HG03342 (cell line): ENCODE results near the gene PQBP1.

ENCODE experiments used
- ATAC-seq: cut with Tn5 transposase; IDR thresholded peaks from one replicate; pipeline ENCODE4 v1.9.1; 2021; ENCODE audit warnings: mild to moderate bottlenecking, moderate library complexity; ENCODE audit not compliant: unreplicated experiment

PQBP1 gene

GRCh38 chrX:48919947-48920717, 22.4 kb downstream of the PQBP1 start:
- ATAC-seq: no peak

GRCh38 chrX:48920718-48921104, 23.0 kb downstream of the PQBP1 start:
- ATAC-seq: no peak

GRCh38 chrX:48923771-48924170, 26.0 kb downstream of the PQBP1 start:
- no peak for ATAC-seq

GRCh38 chrX:48924270-48924669, 26.5 kb downstream of the PQBP1 start:
- no peak for ATAC-seq

- no peak for ATAC-seq
Observed at GRCh38 chrX:48927123-48927522, 29.4 kb downstream of the PQBP1 start.

GRCh38 chrX:48927736-48928382, 30.1 kb downstream of the PQBP1 start:
- ATAC-seq: no peak

GRCh38 chrX:48933757-48934156, 36.0 kb downstream of the PQBP1 start:
- ATAC-seq: no peak

GRCh38 chrX:48934581-48935300, 37.0 kb downstream of the PQBP1 start:
- ATAC-seq: no peak

GRCh38 chrX:48935301-48935670, 37.6 kb downstream of the PQBP1 start:
- ATAC-seq: no peak

- no peak for ATAC-seq
Observed at GRCh38 chrX:48936429-48937053, 38.8 kb downstream of the PQBP1 start.

GRCh38 chrX:48937054-48937907, 39.6 kb downstream of the PQBP1 start:
- ATAC-seq: peak; percentile 63

GRCh38 chrX:48938721-48939425, 41.1 kb downstream of the PQBP1 start:
- peak; percentile 48 for ATAC-seq

GRCh38 chrX:48939524-48940228, 41.9 kb downstream of the PQBP1 start:
- peak; percentile 27 for ATAC-seq

GRCh38 chrX:48940404-48940955, 42.8 kb downstream of the PQBP1 start:
- ATAC-seq: no peak

GRCh38 chrX:48942895-48943294, 45.2 kb downstream of the PQBP1 start:
- ATAC-seq: no peak

GRCh38 chrX:48945517-48946348, 48.0 kb downstream of the PQBP1 start:
- ATAC-seq: peak; percentile 54

GRCh38 chrX:48948589-48948988, 50.9 kb downstream of the PQBP1 start:
- ATAC-seq: no peak
